ENCODE measurements around the gene MEF2C. TPM values are rescaled to one million over a fixed set of nuclear protein-coding genes. Genes with fewer than 3 reads are reported as not detected.
A peak's percentile ranks its signal among the peaks of the same experiment; 100 is the strongest.

The MEF2C gene
- total RNA-seq, 1 donor from 2014 or later, result 20.5 TPM

DNA sequence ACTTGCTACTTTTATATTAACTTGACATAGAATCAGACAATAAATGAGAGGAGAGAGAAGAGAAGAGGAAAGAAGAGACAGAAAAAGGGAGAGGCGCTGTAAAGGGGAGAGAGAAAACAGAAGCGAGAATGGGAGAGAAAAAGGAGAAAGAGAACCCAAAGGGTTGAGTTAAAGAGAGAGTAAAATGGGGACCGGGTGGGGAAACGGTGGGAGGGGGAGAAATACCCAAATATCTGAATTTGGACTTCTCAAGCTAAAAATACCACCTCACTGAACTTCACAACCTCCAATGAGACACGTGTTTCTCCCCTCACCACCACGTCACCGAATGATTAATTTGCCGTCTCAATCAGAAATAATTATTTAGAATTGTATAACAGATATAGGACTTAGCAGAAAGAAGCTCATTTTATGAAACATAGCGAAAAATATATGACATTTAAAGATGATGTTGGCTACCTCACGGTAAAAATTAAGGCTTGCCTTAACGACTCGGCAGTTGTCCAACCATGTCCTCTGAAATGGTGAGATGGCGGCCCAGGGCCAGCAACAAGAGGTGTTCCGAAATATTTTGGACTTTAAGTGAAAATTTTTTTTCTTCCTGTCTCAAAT, 204.1 kb downstream of the MEF2C start:
- H2AFZ ChIP-seq (ENCODE audit: low read depth, low read length), result peak overlapping the region; percentile 48
- H3K9ac ChIP-seq (ENCODE audit: low read length), result peak overlapping the region; percentile 86
- Mint-ChIP-seq H3K36me3 (ENCODE audit: low read depth, unreplicated experiment) (no peaks in the 10 kb centered on the region), H3K9me3 (ENCODE audit: unreplicated experiment) (peaks cover 6% of the 10 kb centered on the region), H3K4me1 (ENCODE audit: low read depth, unreplicated experiment) (peaks cover 6% of the 10 kb centered on the region), H3K4me3 (ENCODE audit: unreplicated experiment) (no peak overlapping the region), H3K27me3 (ENCODE audit: low read depth, unreplicated experiment) (peaks cover 67% of the 10 kb centered on the region), H3K27ac (ENCODE audit: unreplicated experiment) (peak overlapping the region; percentile 34)
- H4K20me1 ChIP-seq (ENCODE audit: insufficient read depth, low read length), result peaks cover 7% of the 10 kb centered on the region
- peaks cover 30% of the 10 kb centered on the region for H3K4me1 ChIP-seq (ENCODE audit: insufficient read depth, low read length)
- peak overlapping the region; percentile 91 for H3K4me2 ChIP-seq (ENCODE audit: low read length)
- TF ChIP-seq, protein P1, sequence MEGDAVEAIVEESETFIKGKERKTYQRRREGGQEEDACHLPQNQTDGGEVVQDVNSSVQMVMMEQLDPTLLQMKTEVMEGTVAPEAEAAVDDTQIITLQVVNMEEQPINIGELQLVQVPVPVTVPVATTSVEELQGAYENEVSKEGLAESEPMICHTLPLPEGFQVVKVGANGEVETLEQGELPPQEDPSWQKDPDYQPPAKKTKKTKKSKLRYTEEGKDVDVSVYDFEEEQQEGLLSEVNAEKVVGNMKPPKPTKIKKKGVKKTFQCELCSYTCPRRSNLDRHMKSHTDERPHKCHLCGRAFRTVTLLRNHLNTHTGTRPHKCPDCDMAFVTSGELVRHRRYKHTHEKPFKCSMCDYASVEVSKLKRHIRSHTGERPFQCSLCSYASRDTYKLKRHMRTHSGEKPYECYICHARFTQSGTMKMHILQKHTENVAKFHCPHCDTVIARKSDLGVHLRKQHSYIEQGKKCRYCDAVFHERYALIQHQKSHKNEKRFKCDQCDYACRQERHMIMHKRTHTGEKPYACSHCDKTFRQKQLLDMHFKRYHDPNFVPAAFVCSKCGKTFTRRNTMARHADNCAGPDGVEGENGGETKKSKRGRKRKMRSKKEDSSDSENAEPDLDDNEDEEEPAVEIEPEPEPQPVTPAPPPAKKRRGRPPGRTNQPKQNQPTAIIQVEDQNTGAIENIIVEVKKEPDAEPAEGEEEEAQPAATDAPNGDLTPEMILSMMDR (IDR thresholded peaks at IDR 0.05; ENCODE audit: insufficient read depth, low read depth, low read length), result no peak
- no peak for TF ChIP-seq EZH2 (IDR thresholded peaks at IDR 0.05; ENCODE audit: insufficient read depth, low read length)
- peaks cover 84% of the 10 kb centered on the region for H3K79me2 ChIP-seq (ENCODE audit: insufficient read depth, low read length)
- FAIRE-seq, result no peak
- peaks cover 25% of the 10 kb centered on the region for H3K27me3 ChIP-seq (ENCODE audit: insufficient read depth, low read length)
- peak overlapping the region; percentile 73 for H3K27ac ChIP-seq (ENCODE audit: low read depth, low read length)
- no peak for DNase-seq (ENCODE audit: low read depth)
- peak overlapping the region; percentile 60 for H3K4me3 ChIP-seq (ENCODE audit: insufficient read depth, low read depth, low read length)
- H3K36me3 ChIP-seq (ENCODE audit: insufficient read depth, low read length), result no peaks in the 10 kb centered on the region
- H3K9me3 ChIP-seq (ENCODE audit: insufficient read depth, low read depth, low read length), result no peaks in the 10 kb centered on the region

DNA sequence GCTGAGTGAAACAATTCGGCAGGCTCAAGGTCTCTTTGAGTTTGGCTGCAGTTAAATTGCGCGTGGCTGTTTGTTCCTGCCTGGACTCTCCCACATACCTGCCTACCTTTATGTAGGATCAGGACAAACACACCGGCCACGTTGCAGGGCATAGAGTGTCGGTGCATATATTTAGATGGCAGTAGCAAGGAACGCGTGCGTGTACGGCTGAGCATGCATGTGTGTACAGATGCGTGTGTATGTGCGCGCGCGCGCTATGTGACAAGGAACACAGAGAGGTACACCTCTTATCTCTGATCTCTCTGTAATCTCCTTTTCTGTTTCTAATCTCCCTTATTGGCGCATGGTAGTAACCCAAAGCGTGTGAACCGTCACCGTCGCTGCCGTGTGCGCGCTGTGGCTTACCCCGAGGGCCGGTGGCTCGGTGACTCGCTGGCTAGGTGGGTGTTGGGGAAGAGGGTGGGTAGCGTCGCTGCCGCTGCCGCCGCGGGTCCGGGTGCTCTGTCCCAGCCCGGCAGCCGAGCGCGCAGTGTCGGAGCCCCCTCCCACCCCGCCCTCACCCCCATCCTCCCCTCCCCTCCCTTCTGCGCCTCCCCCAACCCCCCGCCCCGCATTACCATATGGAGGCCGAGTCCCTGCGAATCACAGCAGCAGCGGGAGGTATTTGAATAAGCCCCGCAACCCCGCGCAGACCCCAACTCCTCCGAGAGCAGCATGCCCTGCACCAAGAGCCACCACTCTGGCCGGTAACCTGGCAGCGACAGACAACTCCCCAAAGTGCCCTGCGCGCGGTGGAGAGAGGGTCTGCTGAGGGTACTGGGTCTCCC, 204.8 kb downstream of the MEF2C start:
- FAIRE-seq (no peak), DNase-seq (ENCODE audit: low read depth) (no peak)
- peak overlapping the region; percentile 91 for H3K4me2 ChIP-seq (ENCODE audit: low read length)
- H3K36me3 ChIP-seq (ENCODE audit: insufficient read depth, low read length), result no peaks in the 10 kb centered on the region
- peak overlapping the region; percentile 73 for H3K27ac ChIP-seq (ENCODE audit: low read depth, low read length)
- H3K79me2 ChIP-seq (ENCODE audit: insufficient read depth, low read length), result peaks cover 85% of the 10 kb centered on the region
- no peaks in the 10 kb centered on the region for H3K9me3 ChIP-seq (ENCODE audit: insufficient read depth, low read depth, low read length)
- H2AFZ ChIP-seq (ENCODE audit: low read depth, low read length), result peak overlapping the region; percentile 68
- H4K20me1 ChIP-seq (ENCODE audit: insufficient read depth, low read length), result peaks cover 5% of the 10 kb centered on the region
- Mint-ChIP-seq H3K27me3 (ENCODE audit: low read depth, unreplicated experiment) (peaks cover 67% of the 10 kb centered on the region), H3K27ac (ENCODE audit: unreplicated experiment) (peak overlapping the region; percentile 34), H3K4me1 (ENCODE audit: low read depth, unreplicated experiment) (peaks cover 14% of the 10 kb centered on the region), H3K36me3 (ENCODE audit: low read depth, unreplicated experiment) (no peaks in the 10 kb centered on the region), H3K4me3 (ENCODE audit: unreplicated experiment) (peak overlapping the region; percentile 40), H3K9me3 (ENCODE audit: unreplicated experiment) (peaks cover 3% of the 10 kb centered on the region)
- peaks cover 17% of the 10 kb centered on the region for H3K27me3 ChIP-seq (ENCODE audit: insufficient read depth, low read length)
- TF ChIP-seq, protein P1 (IDR thresholded peaks at IDR 0.05; ENCODE audit: insufficient read depth, low read depth, low read length), result no peak
- TF ChIP-seq EZH2 (IDR thresholded peaks at IDR 0.05; ENCODE audit: insufficient read depth, low read length), result peak; percentile 36
- peaks cover 30% of the 10 kb centered on the region for H3K4me1 ChIP-seq (ENCODE audit: insufficient read depth, low read length)
- H3K9ac ChIP-seq (ENCODE audit: low read length), result peak overlapping the region; percentile 91
- H3K4me3 ChIP-seq (ENCODE audit: insufficient read depth, low read depth, low read length), result peak overlapping the region; percentile 83
